Right lobe of liver (tissue), 6 donors: Measurements from ENCODE around the gene GJD2. TPM values are rescaled to one million over a fixed set of nuclear protein-coding genes. Genes with fewer than 3 reads are reported as not detected.

Source experiments
- ATAC-seq, 4 donors: fragments of 200-7000 bp; cut with Tn5 transposase; one replicate each; pipeline ENCODE4 v1.9.1; 2020; ENCODE audit warnings: mild to moderate bottlenecking in 4 of 4, moderate library complexity in 4 of 4
- DNase-seq, 3 donors: peaks; one replicate each; pipeline ENCODE4 v3.0.0-alpha.2; 2020
- H3K27ac ChIP-seq, 3 donors: fragments of 200-600 bp; one replicate each; pipeline ENCODE4 v1.8.0; 2022
- H3K27me3 ChIP-seq, 2 donors: fragments of 200-600 bp; one replicate each; pipeline ENCODE4 v1.8.0; 2022
- H3K36me3 ChIP-seq, 4 donors: fragments of 200-600 bp; sonication (generic) in 1 of 4; one replicate each; pipeline versions ENCODE4 v1.5.1 to v1.8.0; 2017 to 2022; ENCODE audit warnings: control low read depth in 1 of 4
- H3K4me1 ChIP-seq, 4 donors: fragments of 200-600 bp; sonication (generic) in 1 of 4; one replicate each; pipeline versions ENCODE4 v1.5.1 to v1.8.0; 2017 to 2022; ENCODE audit warnings: control low read depth in 1 of 4
- H3K4me3 ChIP-seq, 3 donors: fragments of 200-600 bp; one replicate each; pipeline ENCODE4 v1.8.0; 2022
- H3K9me3 ChIP-seq, 4 donors: fragments of 200-600 bp; sonication (generic) in 1 of 4; one replicate each; pipeline versions ENCODE4 v1.5.1 to v1.8.0; 2017 to 2022; ENCODE audit warnings: control low read depth in 1 of 4
- POLR2A ChIP-seq: fragments of 450-650 bp; IDR thresholded peaks from one replicate; pipeline ENCODE4 v1.6.1; 2017; ENCODE audit warnings: antibody characterized with exemption, mild to moderate bottlenecking
- WGBS: methylation state at CpG from one replicate; pipeline ENCODE4 v1.1.6; 2018; ENCODE audit warnings: low coverage, low lambda C conversion rate; ENCODE audit not compliant: insufficient coverage; ENCODE audit errors: missing lambda C conversion rate; 5-methylcytosine and 5-hydroxymethylcytosine counted together
- intact Hi-C, 2 donors: fragments of 100-400 bp; cut with DNase I; formaldehyde crosslinking; loops; one replicate each; pipeline versions ENCODE4 v1.11.2 to v1.14.1; 2022
- total RNA-seq, 6 experiments: library from RNA; depleted of rRNA in 2 of 6; stranded (reverse); fragments of >200 nt in 2 of 6; fragmentation: NEBNext Ultra II Directional in 3 of 6; extraction: Animal tissue kit (Norgen Biotek cat#: 25700) in 3 of 6; gene quantifications; one replicate each; pipeline versions ENCODE4 v1.1.0 to v1.2.4, GENCODE V29; 2016 to 2023
- TF ChIP-seq, protein P1 (sequence below), 4 donors: fragments of 200-600 bp in 3 of 4; fragments of 450-650 bp in 1 of 4; IDR thresholded peaks; one replicate each; pipeline versions ENCODE4 v1.5.1 to v1.8.0; 2016 to 2022; ENCODE audit warnings: antibody characterized with exemption in 4 of 4, mild to moderate bottlenecking in 2 of 4
- donor health status: DM: no; HTN: yes; CAD: no.
- donor health status: DM: no; HTN: no; CAD: no.
- donor health status: DM: no; HTN: no; CAD: no.
- donor health status: DM: no; HTN: yes; CAD: no.
- donor health status: DM: no; HTN: yes; CAD: no.

Gene GJD2
- total RNA-seq, 6 experiments from 2014 or later = not detected

GRCh38 chr15:34776606-34777105 is 21.9 kb upstream of the GJD2 start:
- no peak for DNase-seq
- TF ChIP-seq, protein P1, sequence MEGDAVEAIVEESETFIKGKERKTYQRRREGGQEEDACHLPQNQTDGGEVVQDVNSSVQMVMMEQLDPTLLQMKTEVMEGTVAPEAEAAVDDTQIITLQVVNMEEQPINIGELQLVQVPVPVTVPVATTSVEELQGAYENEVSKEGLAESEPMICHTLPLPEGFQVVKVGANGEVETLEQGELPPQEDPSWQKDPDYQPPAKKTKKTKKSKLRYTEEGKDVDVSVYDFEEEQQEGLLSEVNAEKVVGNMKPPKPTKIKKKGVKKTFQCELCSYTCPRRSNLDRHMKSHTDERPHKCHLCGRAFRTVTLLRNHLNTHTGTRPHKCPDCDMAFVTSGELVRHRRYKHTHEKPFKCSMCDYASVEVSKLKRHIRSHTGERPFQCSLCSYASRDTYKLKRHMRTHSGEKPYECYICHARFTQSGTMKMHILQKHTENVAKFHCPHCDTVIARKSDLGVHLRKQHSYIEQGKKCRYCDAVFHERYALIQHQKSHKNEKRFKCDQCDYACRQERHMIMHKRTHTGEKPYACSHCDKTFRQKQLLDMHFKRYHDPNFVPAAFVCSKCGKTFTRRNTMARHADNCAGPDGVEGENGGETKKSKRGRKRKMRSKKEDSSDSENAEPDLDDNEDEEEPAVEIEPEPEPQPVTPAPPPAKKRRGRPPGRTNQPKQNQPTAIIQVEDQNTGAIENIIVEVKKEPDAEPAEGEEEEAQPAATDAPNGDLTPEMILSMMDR (IDR thresholded peaks at IDR 0.05) = no peak
- TF ChIP-seq POLR2A = no peak
- no peak overlapping the region for H3K27ac ChIP-seq
- intact Hi-C loops = no loop called here
- H3K27me3 ChIP-seq = no peaks in the 10 kb centered on the region
- no peak overlapping the region for H3K4me3 ChIP-seq
- 64% methylated on average over 2 of the region's 2 CpGs for WGBS
- no peaks in the 10 kb centered on the region for H3K36me3 ChIP-seq
- H3K4me1 ChIP-seq = no peaks in the 10 kb centered on the region
- ATAC-seq = no peak
- no peaks in the 10 kb centered on the region for H3K9me3 ChIP-seq

DNA sequence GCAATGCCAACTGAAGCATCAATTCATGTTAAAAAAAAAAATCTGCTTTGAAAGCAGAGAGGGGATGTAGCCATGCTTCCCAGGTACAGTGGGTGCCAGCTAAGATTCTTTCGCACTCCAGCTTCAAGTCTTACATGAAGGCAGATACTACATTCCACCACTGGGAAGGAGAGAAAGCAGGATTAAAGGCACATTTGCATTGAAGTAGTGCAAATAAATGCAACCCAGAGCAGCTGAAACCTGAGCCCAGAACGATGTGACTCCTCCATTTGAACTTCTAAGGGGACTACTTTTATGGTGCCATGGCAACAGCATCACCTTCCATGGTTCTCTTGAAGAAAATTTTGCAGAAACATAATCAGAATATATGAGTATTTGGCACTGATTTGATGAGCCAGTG is 19.1 kb upstream of the GJD2 start:
- intact Hi-C loops = no loop called here
- H3K27ac ChIP-seq = no peak overlapping the region
- no peaks in the 10 kb centered on the region for H3K27me3 ChIP-seq
- H3K4me3 ChIP-seq = no peak overlapping the region
- H3K4me1 ChIP-seq = no peaks in the 10 kb centered on the region
- no peaks in the 10 kb centered on the region for H3K9me3 ChIP-seq
- no peak for DNase-seq
- TF ChIP-seq POLR2A = no peak
- TF ChIP-seq, protein P1 (IDR thresholded peaks at IDR 0.05) = no peak
- no peaks in the 10 kb centered on the region for H3K36me3 ChIP-seq
- no peak for ATAC-seq
- WGBS = 29% methylated on average over 2 of the region's 2 CpGs

GRCh38 chr15:34773013-34773412 is 18.2 kb upstream of the GJD2 start:
- Histone ChIP-seq H3K36me3 (no peaks in the 10 kb centered on the region), H3K9me3 (no peaks in the 10 kb centered on the region), H3K4me3 (no peak overlapping the region), H3K27me3 (no peaks in the 10 kb centered on the region), H3K27ac (no peak overlapping the region), H3K4me1 (no peaks in the 10 kb centered on the region)
- DNase-seq (no peak), ATAC-seq (no peak)
- intact Hi-C loops = no loop called here
- TF ChIP-seq POLR2A = no peak
- TF ChIP-seq, protein P1 (IDR thresholded peaks at IDR 0.05) = no peak

DNA sequence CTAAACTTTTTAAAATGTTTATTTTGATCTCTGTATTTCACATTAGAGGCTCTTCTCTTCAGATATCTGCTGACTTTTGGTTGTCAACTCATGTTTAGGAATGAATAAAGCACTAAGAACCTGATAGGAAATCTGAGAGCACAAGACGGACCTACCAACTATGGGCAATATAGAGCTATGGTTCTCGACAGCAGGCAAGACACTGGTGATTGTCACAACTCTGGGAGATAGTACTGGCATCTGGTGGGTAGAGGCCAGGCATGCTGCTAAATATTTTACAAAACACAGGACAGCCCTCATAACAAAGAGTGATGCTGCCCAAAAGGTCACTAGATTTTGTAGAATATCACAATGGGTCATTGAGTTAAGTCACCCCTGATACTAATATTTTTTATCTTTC is 17.5 kb upstream of the GJD2 start:
- Histone ChIP-seq H3K27ac (no peak overlapping the region), H3K36me3 (no peaks in the 10 kb centered on the region), H3K27me3 (no peaks in the 10 kb centered on the region), H3K4me1 (no peaks in the 10 kb centered on the region), H3K9me3 (no peaks in the 10 kb centered on the region), H3K4me3 (no peak overlapping the region)
- intact Hi-C loops = no loop called here
- no peak for ATAC-seq
- WGBS = 59% methylated on average over 2 of the region's 2 CpGs
- DNase-seq = no peak
- TF ChIP-seq POLR2A = no peak
- TF ChIP-seq, protein P1 (IDR thresholded peaks at IDR 0.05) = no peak

DNA sequence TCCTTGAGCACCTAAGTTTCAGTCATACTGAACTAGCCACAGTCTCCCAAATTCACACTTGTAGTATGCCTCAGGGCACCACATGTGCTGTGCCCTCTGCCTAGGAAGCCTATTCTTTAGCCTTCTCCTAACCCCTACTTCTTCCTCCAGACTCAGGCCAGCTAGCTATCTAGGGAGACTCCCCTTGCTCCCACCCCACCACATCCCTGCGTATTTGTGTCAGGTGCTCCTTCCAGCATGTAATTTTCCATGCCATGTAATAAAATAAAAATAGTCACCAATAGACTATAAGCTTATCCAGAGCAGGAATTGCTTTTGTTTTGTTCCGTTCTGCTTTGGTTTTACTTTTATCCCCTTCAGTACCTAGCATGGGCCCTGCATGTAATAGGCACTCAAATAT is 14.9 kb upstream of the GJD2 start:
- Histone ChIP-seq H3K27ac (no peak overlapping the region), H3K27me3 (no peaks in the 10 kb centered on the region), H3K4me1 (no peaks in the 10 kb centered on the region), H3K4me3 (no peak overlapping the region), H3K36me3 (no peaks in the 10 kb centered on the region), H3K9me3 (no peaks in the 10 kb centered on the region)
- no peak for TF ChIP-seq POLR2A
- TF ChIP-seq, protein P1 (IDR thresholded peaks at IDR 0.05) = no peak
- no peak for ATAC-seq
- DNase-seq = no peak
- intact Hi-C loops = no loop called here
- 77% methylated on average over 2 of the region's 2 CpGs for WGBS
